AG04450 (cell line): Measurements from ENCODE around the gene RPL27A. TPM values are rescaled to one million over a fixed set of nuclear protein-coding genes. Genes with fewer than 3 reads are reported as not detected.

Source experiments
- CTCF ChIA-PET: fragments of 300-600, 350-600 bp; formaldehyde crosslinking; extraction: SDS; loops from one replicate; lab custom pipeline; 2022; ENCODE audit warnings: antibody characterized with exemption, inconsistent platforms; lab: Charles Lee
- POLR2A ChIA-PET: fragments of 350-600 bp; formaldehyde crosslinking; extraction: SDS; loops from one replicate; lab custom pipeline; 2021; ENCODE audit warnings: antibody characterized with exemption, inconsistent platforms; lab: Yijun Ruan, JAX
- DNase-seq: peaks from one replicate; pipeline ENCODE4 v3.0.0-alpha.2; 2011; ENCODE audit warnings: low read depth, low spot score
- H3K27ac ChIP-seq: one replicate; pipeline ENCODE4 v1.5.1; 2012; ENCODE audit warnings: low read depth, low read length, control low read depth
- H3K27me3 ChIP-seq: one replicate; pipeline ENCODE4 v1.6.0; 2012; ENCODE audit warnings: low read length; ENCODE audit not compliant: control insufficient read depth, insufficient read depth
- H3K4me3 ChIP-seq: 2 replicates; pipeline ENCODE4 v1.5.1; 2011; ENCODE audit warnings: mild to moderate bottlenecking, low read depth, low read length, control low read depth
- H3K9me3 ChIP-seq: 2 replicates; pipeline ENCODE4 v1.5.1; 2012; ENCODE audit warnings: low read length; ENCODE audit not compliant: control insufficient read depth, insufficient read depth
- polyA plus RNA-seq: library from polyadenylated mRNA; depleted of rRNA; stranded (reverse); fragments of >200 nt; gene quantifications from 2 replicates; pipeline ENCODE4 v1.2.3, GENCODE V29; 2011
- TF ChIP-seq, protein P1 (sequence below): IDR thresholded peaks from 2 replicates; pipeline ENCODE4 v1.5.1; 2011; ENCODE audit warnings: low read depth, low read length, control low read depth, inconsistent platforms

Gene RPL27A
- polyA plus RNA-seq, 1 experiment, result 941 TPM

DNA sequence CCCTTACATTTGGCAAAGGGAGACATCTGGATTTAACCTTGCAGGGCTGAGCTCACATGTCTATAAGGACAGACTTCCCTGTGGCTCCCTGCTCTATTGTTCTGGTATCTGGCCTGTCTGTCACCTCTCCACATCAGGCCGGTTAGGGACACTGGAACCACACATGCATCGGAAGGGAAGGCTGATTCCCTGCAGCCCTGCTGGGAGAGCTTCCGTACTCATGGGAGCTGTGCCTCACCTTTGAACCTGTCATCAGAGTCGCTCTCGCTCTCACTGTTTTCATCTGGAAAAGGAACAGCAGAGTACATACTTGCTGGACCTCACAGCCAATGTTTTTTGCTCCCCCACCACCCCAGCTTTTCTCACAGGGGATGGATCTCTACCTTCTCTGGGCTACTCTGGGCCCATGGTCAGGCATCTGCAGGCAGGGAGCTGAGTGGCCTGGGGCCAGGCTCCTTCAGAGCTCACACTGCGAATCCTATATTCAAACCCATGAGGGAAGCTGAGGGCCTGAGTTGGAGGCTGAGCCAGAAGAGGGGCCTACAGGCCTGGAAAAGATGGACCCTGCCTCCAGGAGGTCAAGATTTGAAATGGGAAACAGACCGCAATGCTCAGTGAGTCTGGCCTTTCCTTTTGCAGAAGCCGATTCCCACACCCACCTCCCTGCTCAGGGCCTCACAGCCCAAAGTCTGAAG, 31.3 kb downstream of the RPL27A start:
- POLR2A ChIA-PET, result interaction anchor here (0.7 to 0.8 kb wide), 2 partner anchors 25 to 57 kb away, joined by 3 read pairs; no protein-coding TSS in a partner anchor
- no peaks in the 10 kb centered on the region for H3K27me3 ChIP-seq
- H3K27ac ChIP-seq, result no peak overlapping the region
- CTCF ChIA-PET, result interaction anchor here (0.6 kb wide), 1 partner anchor 156 kb away, joined by 8 read pairs; no protein-coding TSS in a partner anchor
- DNase-seq, result no peak
- no peaks in the 10 kb centered on the region for H3K9me3 ChIP-seq
- TF ChIP-seq, protein P1, sequence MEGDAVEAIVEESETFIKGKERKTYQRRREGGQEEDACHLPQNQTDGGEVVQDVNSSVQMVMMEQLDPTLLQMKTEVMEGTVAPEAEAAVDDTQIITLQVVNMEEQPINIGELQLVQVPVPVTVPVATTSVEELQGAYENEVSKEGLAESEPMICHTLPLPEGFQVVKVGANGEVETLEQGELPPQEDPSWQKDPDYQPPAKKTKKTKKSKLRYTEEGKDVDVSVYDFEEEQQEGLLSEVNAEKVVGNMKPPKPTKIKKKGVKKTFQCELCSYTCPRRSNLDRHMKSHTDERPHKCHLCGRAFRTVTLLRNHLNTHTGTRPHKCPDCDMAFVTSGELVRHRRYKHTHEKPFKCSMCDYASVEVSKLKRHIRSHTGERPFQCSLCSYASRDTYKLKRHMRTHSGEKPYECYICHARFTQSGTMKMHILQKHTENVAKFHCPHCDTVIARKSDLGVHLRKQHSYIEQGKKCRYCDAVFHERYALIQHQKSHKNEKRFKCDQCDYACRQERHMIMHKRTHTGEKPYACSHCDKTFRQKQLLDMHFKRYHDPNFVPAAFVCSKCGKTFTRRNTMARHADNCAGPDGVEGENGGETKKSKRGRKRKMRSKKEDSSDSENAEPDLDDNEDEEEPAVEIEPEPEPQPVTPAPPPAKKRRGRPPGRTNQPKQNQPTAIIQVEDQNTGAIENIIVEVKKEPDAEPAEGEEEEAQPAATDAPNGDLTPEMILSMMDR, result no peak
- H3K4me3 ChIP-seq, result no peak overlapping the region

DNA sequence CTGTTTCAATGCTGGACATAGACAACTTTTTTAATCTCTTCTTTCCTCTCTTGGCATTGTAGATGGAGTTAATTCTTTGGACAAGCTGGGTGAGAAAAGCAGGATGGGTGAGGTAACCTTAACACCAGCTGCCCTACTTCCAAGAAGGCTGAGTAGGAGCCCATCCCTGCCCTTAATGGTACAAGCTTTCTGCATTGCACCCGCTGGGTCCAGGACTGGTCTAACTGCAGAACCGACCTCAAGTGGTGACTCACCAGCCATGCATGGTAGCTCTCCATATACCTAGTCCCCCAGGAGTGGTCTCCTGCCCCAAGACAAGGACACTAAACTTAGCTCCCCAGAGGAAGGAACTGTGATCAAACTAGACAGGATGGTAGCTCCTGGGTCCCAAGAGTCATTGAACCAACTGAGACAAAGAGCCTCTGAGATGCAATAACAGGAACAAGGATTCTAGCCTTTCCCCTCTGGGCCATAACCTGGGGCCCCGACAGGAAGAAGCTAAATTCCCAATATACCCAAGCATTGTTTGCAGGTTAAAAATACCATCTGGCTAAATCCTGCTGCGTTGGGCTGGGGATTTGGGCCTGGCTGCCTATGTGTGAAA, 32.1 kb downstream of the RPL27A start:
- ChIA-PET POLR2A (interaction anchor here (0.8 to 0.9 kb wide), 2 partner anchors 26 to 63 kb away, joined by 3 read pairs; no protein-coding TSS in a partner anchor), CTCF (interaction anchor here (0.6 to 1.1 kb wide), 2 partner anchors 156 to 423 kb away, joined by 4 to 8 read pairs; no protein-coding TSS in a partner anchor)
- no peaks in the 10 kb centered on the region for H3K9me3 ChIP-seq
- no peak overlapping the region for H3K4me3 ChIP-seq
- TF ChIP-seq, protein P1, result no peak
- H3K27ac ChIP-seq, result no peak overlapping the region
- no peak for DNase-seq
- H3K27me3 ChIP-seq, result no peaks in the 10 kb centered on the region

DNA sequence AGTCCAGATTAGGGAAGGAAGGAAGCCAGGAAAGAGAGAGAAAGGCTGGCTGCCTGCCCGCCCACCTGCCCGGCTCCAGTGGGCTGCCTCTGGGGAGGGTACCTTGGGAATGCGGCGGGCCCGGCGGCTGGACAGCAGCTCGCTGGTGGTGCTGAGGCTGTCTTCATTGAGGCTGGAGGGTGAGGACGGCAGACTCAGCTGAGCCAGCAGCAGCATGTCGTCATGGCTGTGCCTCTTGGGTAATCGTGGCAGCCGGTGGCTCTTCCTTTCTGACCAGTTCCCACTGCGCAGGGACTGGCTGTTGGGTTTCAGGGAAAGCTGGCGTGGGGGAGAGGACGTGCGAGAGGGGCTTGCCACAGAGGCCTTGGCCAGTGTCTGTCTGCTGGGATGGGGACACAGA, 32.9 kb downstream of the RPL27A start:
- no peaks in the 10 kb centered on the region for H3K27me3 ChIP-seq
- ChIA-PET CTCF (interaction anchor here (1.1 kb wide), 1 partner anchor 422 kb away, joined by 4 read pairs; no protein-coding TSS in a partner anchor), POLR2A (no interaction called here)
- TF ChIP-seq, protein P1, result no peak
- no peak overlapping the region for H3K4me3 ChIP-seq
- no peak for DNase-seq
- H3K27ac ChIP-seq, result no peak overlapping the region
- no peaks in the 10 kb centered on the region for H3K9me3 ChIP-seq

DNA sequence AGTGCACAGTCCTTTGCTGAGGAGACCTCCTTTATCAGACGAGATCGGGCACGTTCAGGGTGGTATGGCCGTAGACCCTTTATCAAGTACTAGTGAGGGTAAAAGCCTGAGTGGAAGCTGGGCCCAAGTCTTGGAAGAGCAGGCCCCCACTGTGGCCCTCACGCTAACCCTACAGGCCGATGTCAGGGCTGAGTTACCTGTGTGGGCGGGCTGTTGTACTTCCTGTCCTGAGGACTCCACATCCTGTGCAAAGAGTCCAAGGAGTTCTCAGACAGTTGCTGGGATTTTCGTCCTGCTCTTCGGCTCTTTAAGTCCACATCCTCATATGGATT, 34.9 kb downstream of the RPL27A start:
- ChIA-PET CTCF (no interaction called here), POLR2A (interaction anchor here (0.6 to 2.8 kb wide), 5 partner anchors 8 to 154 kb away, joined by 3 to 15 read pairs (median 4); no protein-coding TSS in a partner anchor)
- TF ChIP-seq, protein P1, result no peak
- H3K9me3 ChIP-seq, result no peaks in the 10 kb centered on the region
- DNase-seq, result no peak
- H3K4me3 ChIP-seq, result peak overlapping the region; percentile 20; the same call in 1 of the 2 replicates
- peak overlapping the region; percentile 87 for H3K27ac ChIP-seq
- no peaks in the 10 kb centered on the region for H3K27me3 ChIP-seq
